ENCODE data around the gene PCDHGA4. TPM values are rescaled to one million over a fixed set of nuclear protein-coding genes. Genes with fewer than 3 reads are reported as not detected.

Gene PCDHGA4
- total RNA-seq, 6 experiments from 2014 or later, result 3.6 to 6.3 (median 5.2) TPM

Other genes starting within 250 kb of the PCDHGA4 start
- under 1 TPM; 0.24 to 0.80 (median 0.51) TPM for gene PCDHB4, start 233.2 kb upstream of the PCDHGA4 start, total RNA-seq (2021; fragmentation: NEBNext Ultra II Directional; extraction: Animal tissue kit (Norgen Biotek cat#: 25700))
- gene PCDHB5, start 219.8 kb upstream of the PCDHGA4 start, total RNA-seq (2021; fragmentation: NEBNext Ultra II Directional; extraction: Animal tissue kit (Norgen Biotek cat#: 25700)), result under 1 TPM; 0.08 to 0.43 (median 0.23) TPM
- gene PCDHB6, start 205.0 kb upstream of the PCDHGA4 start, total RNA-seq (2021; fragmentation: NEBNext Ultra II Directional; extraction: Animal tissue kit (Norgen Biotek cat#: 25700)), result under 1 TPM; 0.14 to 0.94 (median 0.70) TPM
- under 1 TPM; 0.38 to 0.97 (median 0.46) TPM for gene PCDHB7, start 182.4 kb upstream of the PCDHGA4 start, total RNA-seq (2021; fragmentation: NEBNext Ultra II Directional; extraction: Animal tissue kit (Norgen Biotek cat#: 25700))
- gene PCDHB8, start 177.2 kb upstream of the PCDHGA4 start, total RNA-seq (2021; fragmentation: NEBNext Ultra II Directional; extraction: Animal tissue kit (Norgen Biotek cat#: 25700)), result 1 to 10 TPM in 4 of 6 experiments, under 1 TPM in 2; 0.88 to 2.9 (median 2.1) TPM
- gene PCDHB16, start 172.6 kb upstream of the PCDHGA4 start, total RNA-seq (2021; fragmentation: NEBNext Ultra II Directional; extraction: Animal tissue kit (Norgen Biotek cat#: 25700)), result 1 to 10 TPM; 1.7 to 4.0 (median 3.5) TPM
- gene PCDHB9, start 167.9 kb upstream of the PCDHGA4 start, total RNA-seq (2021; fragmentation: NEBNext Ultra II Directional; extraction: Animal tissue kit (Norgen Biotek cat#: 25700)), result 1 to 10 TPM; 1.0 to 2.5 (median 1.6) TPM
- gene PCDHB10, start 162.7 kb upstream of the PCDHGA4 start, total RNA-seq (2021; fragmentation: NEBNext Ultra II Directional; extraction: Animal tissue kit (Norgen Biotek cat#: 25700)), result 1 to 10 TPM in 4 of 6 experiments, under 1 TPM in 2; 0.78 to 1.3 (median 1.1) TPM
- under 1 TPM; 0.33 to 0.54 (median 0.47) TPM for gene PCDHB11, start 155.4 kb upstream of the PCDHGA4 start, total RNA-seq (2021; fragmentation: NEBNext Ultra II Directional; extraction: Animal tissue kit (Norgen Biotek cat#: 25700))
- gene PCDHB12, start 146.3 kb upstream of the PCDHGA4 start, total RNA-seq (2021; fragmentation: NEBNext Ultra II Directional; extraction: Animal tissue kit (Norgen Biotek cat#: 25700)), result under 1 TPM; 0.51 to 0.83 (median 0.63) TPM
- gene PCDHB13, start 141.1 kb upstream of the PCDHGA4 start, total RNA-seq (2021; fragmentation: NEBNext Ultra II Directional; extraction: Animal tissue kit (Norgen Biotek cat#: 25700)), result 1 to 10 TPM; 3.0 to 4.5 (median 3.8) TPM
- gene PCDHB14, start 131.7 kb upstream of the PCDHGA4 start, total RNA-seq (2021; fragmentation: NEBNext Ultra II Directional; extraction: Animal tissue kit (Norgen Biotek cat#: 25700)), result 1 to 10 TPM; 1.8 to 3.5 (median 2.7) TPM
- gene PCDHB15, start 109.6 kb upstream of the PCDHGA4 start, total RNA-seq (2021; fragmentation: NEBNext Ultra II Directional; extraction: Animal tissue kit (Norgen Biotek cat#: 25700)), result 1 to 10 TPM in 3 of 6 experiments, under 1 TPM in 3; 0.45 to 1.4 (median 0.99) TPM
- gene SLC25A2, start 51.0 kb upstream of the PCDHGA4 start, total RNA-seq (2021; fragmentation: NEBNext Ultra II Directional; extraction: Animal tissue kit (Norgen Biotek cat#: 25700)), result under 1 TPM in 1 of 6 experiments, not detected in 5; 0.17 TPM
- gene TAF7, start 34.2 kb upstream of the PCDHGA4 start, total RNA-seq (2021; fragmentation: NEBNext Ultra II Directional; extraction: Animal tissue kit (Norgen Biotek cat#: 25700)), result 10 to 100 TPM; 72.7 to 98.9 (median 74.8) TPM
- gene PCDHGA1, start 24.5 kb upstream of the PCDHGA4 start, total RNA-seq (2021; fragmentation: NEBNext Ultra II Directional; extraction: Animal tissue kit (Norgen Biotek cat#: 25700)), result 1 to 10 TPM in 4 of 6 experiments, under 1 TPM in 2; 0.91 to 1.6 (median 1.2) TPM
- gene PCDHGA2, start 16.3 kb upstream of the PCDHGA4 start, total RNA-seq (2021; fragmentation: NEBNext Ultra II Directional; extraction: Animal tissue kit (Norgen Biotek cat#: 25700)), result 1 to 10 TPM; 1.3 to 3.7 (median 1.5) TPM
- 10 to 100 TPM in 1 of 6 experiments, 1 to 10 TPM in 5; 1.9 to 10.2 (median 2.7) TPM for gene PCDHGA3, start 11.2 kb upstream of the PCDHGA4 start, total RNA-seq (2021; fragmentation: NEBNext Ultra II Directional; extraction: Animal tissue kit (Norgen Biotek cat#: 25700))
- 1 to 10 TPM; 2.6 to 4.5 (median 3.4) TPM for gene PCDHGB1, start 4.9 kb upstream of the PCDHGA4 start, total RNA-seq (2021; fragmentation: NEBNext Ultra II Directional; extraction: Animal tissue kit (Norgen Biotek cat#: 25700))
- gene PCDHGB2, start 5.0 kb downstream of the PCDHGA4 start, total RNA-seq (2021; fragmentation: NEBNext Ultra II Directional; extraction: Animal tissue kit (Norgen Biotek cat#: 25700)), result 10 to 100 TPM in 1 of 6 experiments, 1 to 10 TPM in 5; 4.4 to 10.3 (median 5.5) TPM
- 1 to 10 TPM in 3 of 6 experiments, under 1 TPM in 3; 0.74 to 1.8 (median 1.0) TPM for gene PCDHGA5, start 9.1 kb downstream of the PCDHGA4 start, total RNA-seq (2021; fragmentation: NEBNext Ultra II Directional; extraction: Animal tissue kit (Norgen Biotek cat#: 25700))
- 1 to 10 TPM; 3.9 to 4.5 (median 4.3) TPM for gene PCDHGB3, start 15.2 kb downstream of the PCDHGA4 start, total RNA-seq (2021; fragmentation: NEBNext Ultra II Directional; extraction: Animal tissue kit (Norgen Biotek cat#: 25700))
- 1 to 10 TPM; 1.8 to 2.8 (median 2.8) TPM for gene PCDHGA6, start 18.9 kb downstream of the PCDHGA4 start, total RNA-seq (2021; fragmentation: NEBNext Ultra II Directional; extraction: Animal tissue kit (Norgen Biotek cat#: 25700))
- 10 to 100 TPM in 4 of 6 experiments, 1 to 10 TPM in 2; 2.4 to 12.5 (median 11.6) TPM for gene PCDHGA7, start 27.7 kb downstream of the PCDHGA4 start, total RNA-seq (2021; fragmentation: NEBNext Ultra II Directional; extraction: Animal tissue kit (Norgen Biotek cat#: 25700))
- gene PCDHGB4, start 32.7 kb downstream of the PCDHGA4 start, total RNA-seq (2021; fragmentation: NEBNext Ultra II Directional; extraction: Animal tissue kit (Norgen Biotek cat#: 25700)), result 10 to 100 TPM in 4 of 6 experiments, 1 to 10 TPM in 2; 2.4 to 19.6 (median 16.6) TPM
- gene PCDHGA8, start 37.6 kb downstream of the PCDHGA4 start, total RNA-seq (2021; fragmentation: NEBNext Ultra II Directional; extraction: Animal tissue kit (Norgen Biotek cat#: 25700)), result 1 to 10 TPM in 1 of 6 experiments, under 1 TPM in 5; 0.52 to 1.0 (median 0.90) TPM
- gene PCDHGB5, start 42.9 kb downstream of the PCDHGA4 start, total RNA-seq (2021; fragmentation: NEBNext Ultra II Directional; extraction: Animal tissue kit (Norgen Biotek cat#: 25700)), result 10 to 100 TPM in 2 of 6 experiments, 1 to 10 TPM in 4; 8.8 to 14.6 (median 9.6) TPM
- 1 to 10 TPM in 2 of 6 experiments, under 1 TPM in 4; 0.69 to 1.6 (median 0.88) TPM for gene PCDHGA9, start 47.8 kb downstream of the PCDHGA4 start, total RNA-seq (2021; fragmentation: NEBNext Ultra II Directional; extraction: Animal tissue kit (Norgen Biotek cat#: 25700))
- 1 to 10 TPM in 4 of 6 experiments, under 1 TPM in 2; 0.79 to 1.4 (median 1.1) TPM for gene PCDHGB6, start 53.0 kb downstream of the PCDHGA4 start, total RNA-seq (2021; fragmentation: NEBNext Ultra II Directional; extraction: Animal tissue kit (Norgen Biotek cat#: 25700))
- 1 to 10 TPM in 1 of 6 experiments, under 1 TPM in 5; 0.61 to 1.3 (median 0.78) TPM for gene PCDHGA10, start 58.0 kb downstream of the PCDHGA4 start, total RNA-seq (2021; fragmentation: NEBNext Ultra II Directional; extraction: Animal tissue kit (Norgen Biotek cat#: 25700))
- gene PCDHGB7, start 62.7 kb downstream of the PCDHGA4 start, total RNA-seq (2021; fragmentation: NEBNext Ultra II Directional; extraction: Animal tissue kit (Norgen Biotek cat#: 25700)), result 10 to 100 TPM in 2 of 6 experiments, 1 to 10 TPM in 4; 5.8 to 21.7 (median 6.8) TPM
- 10 to 100 TPM in 3 of 6 experiments, 1 to 10 TPM in 3; 2.3 to 11.4 (median 9.8) TPM for gene PCDHGA11, start 66.0 kb downstream of the PCDHGA4 start, total RNA-seq (2021; fragmentation: NEBNext Ultra II Directional; extraction: Animal tissue kit (Norgen Biotek cat#: 25700))
- 10 to 100 TPM in 4 of 6 experiments, 1 to 10 TPM in 2; 8.8 to 21.0 (median 18.9) TPM for gene PCDHGA12, start 75.5 kb downstream of the PCDHGA4 start, total RNA-seq (2021; fragmentation: NEBNext Ultra II Directional; extraction: Animal tissue kit (Norgen Biotek cat#: 25700))
- 100 to 1,000 TPM; 126 to 150 (median 132) TPM for gene PCDHGC3, start 120.9 kb downstream of the PCDHGA4 start, total RNA-seq (2021; fragmentation: NEBNext Ultra II Directional; extraction: Animal tissue kit (Norgen Biotek cat#: 25700))
- 1 to 10 TPM in 1 of 6 experiments, under 1 TPM in 5; 0.34 to 1.4 (median 0.62) TPM for gene PCDHGC4, start 130.0 kb downstream of the PCDHGA4 start, total RNA-seq (2021; fragmentation: NEBNext Ultra II Directional; extraction: Animal tissue kit (Norgen Biotek cat#: 25700))
- gene PCDHGC5, start 134.1 kb downstream of the PCDHGA4 start, total RNA-seq (2021; fragmentation: NEBNext Ultra II Directional; extraction: Animal tissue kit (Norgen Biotek cat#: 25700)), result 1 to 10 TPM; 2.3 to 5.7 (median 2.7) TPM

Data from HFFc6 (cell line).